Keratinocyte (primary cell): Measurements from ENCODE around the gene ADAMTS17. TPM values are rescaled to one million over a fixed set of nuclear protein-coding genes. Genes with fewer than 3 reads are reported as not detected.

Source experiments
- DNase-seq: peaks from one replicate; pipeline ENCODE4 v3.0.0-alpha.2; 2011; ENCODE audit warnings: low read depth, missing footprints, low spot score
- FAIRE-seq: peaks from 2 replicates; lab custom pipeline; 2011; peaks lifted over from hg19 to GRCh38; lab: Jason Lieb, UNC
- H2AFZ ChIP-seq: 2 replicates; pipeline ENCODE4 v1.6.0; 2012; ENCODE audit warnings: low read length, control low read depth, inconsistent platforms; ENCODE audit not compliant: control insufficient read depth
- H3K27ac ChIP-seq: 2 replicates; pipeline ENCODE4 v1.5.1; 2011; ENCODE audit warnings: low read length; ENCODE audit not compliant: control insufficient read depth, insufficient read depth
- H3K27me3 ChIP-seq: 3 replicates; pipeline ENCODE4 v1.6.0; 2011; ENCODE audit warnings: low read length; ENCODE audit not compliant: control insufficient read depth, insufficient read depth; ENCODE audit errors: extremely low read depth
- H3K36me3 ChIP-seq, 2 experiments: 2 replicates in 1 of 2; 3 replicates in 1 of 2; pipeline ENCODE4 v1.5.1; 2011; ENCODE audit warnings: low read length in 2 of 2, mild to moderate bottlenecking in 1 of 2; ENCODE audit not compliant: control insufficient read depth in 2 of 2, insufficient read depth in 2 of 2; ENCODE audit errors: extremely low read depth in 1 of 2
- H3K4me1 ChIP-seq: 3 replicates; pipeline ENCODE4 v1.5.1; 2011; ENCODE audit warnings: low read length; ENCODE audit not compliant: control insufficient read depth, insufficient read depth; ENCODE audit errors: extremely low read depth
- H3K4me2 ChIP-seq: 3 replicates; pipeline ENCODE4 v1.6.0; 2011; ENCODE audit warnings: low read depth, low read length; ENCODE audit not compliant: control insufficient read depth, insufficient read depth; ENCODE audit errors: extremely low read depth
- H3K4me3 ChIP-seq, 3 experiments: fragments of 200-600 bp in 1 of 3; sonication (generic) in 1 of 3; 2 replicates in 2 of 3; 3 replicates in 1 of 3; pipeline ENCODE4 v1.5.1; 2011 to 2016; ENCODE audit warnings: low read length in 3 of 3, mild to moderate bottlenecking in 3 of 3, control low read depth in 2 of 3, inconsistent platforms in 1 of 3, low read depth in 1 of 3, mixed read lengths in 1 of 3, mixed run types in 1 of 3, moderate library complexity in 1 of 3; ENCODE audit not compliant: control insufficient read depth in 2 of 3, insufficient read depth in 2 of 3; ENCODE audit errors: extremely low read depth in 1 of 3
- H3K79me2 ChIP-seq: 2 replicates; pipeline ENCODE4 v1.6.0; 2012; ENCODE audit warnings: low read length; ENCODE audit not compliant: control insufficient read depth, insufficient read depth
- H3K9ac ChIP-seq: 3 replicates; pipeline ENCODE4 v1.6.0; 2011; ENCODE audit warnings: low read length; ENCODE audit not compliant: control insufficient read depth, insufficient read depth; ENCODE audit errors: extremely low read depth
- H3K9me1 ChIP-seq: 3 replicates; pipeline ENCODE4 v1.6.0; 2011; ENCODE audit warnings: low read length; ENCODE audit not compliant: control insufficient read depth, insufficient read depth; ENCODE audit errors: extremely low read depth
- H3K9me3 ChIP-seq: 2 replicates; pipeline ENCODE4 v1.5.1; 2012; ENCODE audit warnings: low read depth, low read length; ENCODE audit not compliant: control insufficient read depth
- H4K20me1 ChIP-seq: 3 replicates; pipeline ENCODE4 v1.6.0; 2011; ENCODE audit warnings: low read length; ENCODE audit not compliant: control insufficient read depth, insufficient read depth; ENCODE audit errors: extremely low read depth
- CTCF ChIP-seq, 3 experiments: IDR thresholded peaks in 1 of 3; conservative IDR thresholded peaks in 1 of 3; optimal IDR thresholded peaks in 1 of 3; 2 replicates in 2 of 3; 3 replicates in 1 of 3; pipeline versions ENCODE3 to v1.5.1; 2011; ENCODE audit warnings: low read length in 3 of 3, mild to moderate bottlenecking in 3 of 3, moderate library complexity in 2 of 3, control low read depth in 1 of 3, inconsistent platforms in 1 of 3; ENCODE audit not compliant: insufficient read depth in 2 of 3; ENCODE audit errors: extremely low read depth in 1 of 3
- EZH2 ChIP-seq: IDR thresholded peaks from one replicate; pipeline ENCODE4 v1.6.1; 2012; ENCODE audit warnings: inconsistent platforms, mild to moderate bottlenecking, low read length, moderate library complexity
- dilution Hi-C: fragments of 300-500 bp; cut with MboI; formaldehyde crosslinking; loops from one replicate; pipeline ENCODE4 v1.7.0; 2020; ENCODE audit warnings: low sequenced_read_pairs; ENCODE audit not compliant: extremely low pct_ligation_motif_present
- polyA plus RNA-seq, 5 experiments: library from polyadenylated mRNA; depleted of rRNA in 3 of 5; stranded (reverse) in 3 of 5; stranded (forward) in 1 of 5; unstranded in 1 of 5; fragments of >200 nt; gene quantifications; 1 replicate in 1 of 5; 2 replicates in 3 of 5; 3 replicates in 1 of 5; pipeline versions ENCODE4 v1.2.1 to v1.2.3, GENCODE V29; 2011 to 2012; ENCODE audit warnings: missing spikeins in 2 of 5, low read depth in 1 of 5, low replicate concordance in 1 of 5

Gene ADAMTS17
- polyA plus RNA-seq, 1 donor (not counting 4 experiments of a cell fraction or from before 2014, with no cell fraction given) = 0.18 TPM

- no peak for TF ChIP-seq EZH2
- TF ChIP-seq CTCF (optimal IDR thresholded peaks at IDR 0.05 in 1 of 3, IDR thresholded peaks at IDR 0.05 in 1 of 3, conservative IDR thresholded peaks at IDR 0.05 in 1 of 3; ENCODE audit: extremely low read depth in 1 of 3, insufficient read depth in 2 of 3, low read length in 3 of 3) = no peak
- dilution Hi-C loops = no loop called here
- H4K20me1 ChIP-seq = no peaks in the 10 kb centered on the region
- H3K9me3 ChIP-seq = peaks cover 3% of the 10 kb centered on the region
- H3K9ac ChIP-seq = no peak overlapping the region
- no peaks in the 10 kb centered on the region for H3K79me2 ChIP-seq
- FAIRE-seq (no peak), DNase-seq (no peak)
- no peak overlapping the region for H2AFZ ChIP-seq
- H3K36me3 ChIP-seq = no peaks in the 10 kb centered on the region
- H3K4me3 ChIP-seq = no peak overlapping the region
- H3K27me3 ChIP-seq = peaks cover 5% of the 10 kb centered on the region
- H3K4me1 ChIP-seq = no peaks in the 10 kb centered on the region
- H3K27ac ChIP-seq = no peak overlapping the region
- no peak overlapping the region for H3K4me2 ChIP-seq
- H3K9me1 ChIP-seq = no peaks in the 10 kb centered on the region
These were observed 354.1 kb downstream of the ADAMTS17 start for GRCh38 chr15:99987701-99988100.

- no peak overlapping the region for H3K27ac ChIP-seq
- no peaks in the 10 kb centered on the region for H3K79me2 ChIP-seq
- peaks cover 5% of the 10 kb centered on the region for H3K27me3 ChIP-seq
- no peak for TF ChIP-seq CTCF (optimal IDR thresholded peaks at IDR 0.05 in 1 of 3, IDR thresholded peaks at IDR 0.05 in 1 of 3, conservative IDR thresholded peaks at IDR 0.05 in 1 of 3; ENCODE audit: extremely low read depth in 1 of 3, insufficient read depth in 2 of 3, low read length in 3 of 3)
- no peak for TF ChIP-seq EZH2
- H3K36me3 ChIP-seq = no peaks in the 10 kb centered on the region
- no peak overlapping the region for H3K4me3 ChIP-seq
- no peaks in the 10 kb centered on the region for H3K9me1 ChIP-seq
- DNase-seq (no peak), FAIRE-seq (no peak)
- no peak overlapping the region for H2AFZ ChIP-seq
- no peak overlapping the region for H3K4me2 ChIP-seq
- H3K9me3 ChIP-seq = peaks cover 3% of the 10 kb centered on the region
- H3K4me1 ChIP-seq = no peaks in the 10 kb centered on the region
- H4K20me1 ChIP-seq = no peaks in the 10 kb centered on the region
- no peak overlapping the region for H3K9ac ChIP-seq
- dilution Hi-C loops = no loop called here
These were observed 354.7 kb downstream of the ADAMTS17 start for GRCh38 chr15:99987119-99987506.
